RKO (cell line): ENCODE data around the gene MNS1.
"Not testable (repeated sequence)": the region's sequence is repeated elsewhere in the genome, so short reads cannot be mapped to it uniquely, and the experiment has no call there.

ENCODE experiments used
- DNase-seq: peaks from one replicate; pipeline ENCODE4 v3.0.0-alpha.2; 2016; ENCODE audit warnings: low spot score

Gene MNS1, protein sequence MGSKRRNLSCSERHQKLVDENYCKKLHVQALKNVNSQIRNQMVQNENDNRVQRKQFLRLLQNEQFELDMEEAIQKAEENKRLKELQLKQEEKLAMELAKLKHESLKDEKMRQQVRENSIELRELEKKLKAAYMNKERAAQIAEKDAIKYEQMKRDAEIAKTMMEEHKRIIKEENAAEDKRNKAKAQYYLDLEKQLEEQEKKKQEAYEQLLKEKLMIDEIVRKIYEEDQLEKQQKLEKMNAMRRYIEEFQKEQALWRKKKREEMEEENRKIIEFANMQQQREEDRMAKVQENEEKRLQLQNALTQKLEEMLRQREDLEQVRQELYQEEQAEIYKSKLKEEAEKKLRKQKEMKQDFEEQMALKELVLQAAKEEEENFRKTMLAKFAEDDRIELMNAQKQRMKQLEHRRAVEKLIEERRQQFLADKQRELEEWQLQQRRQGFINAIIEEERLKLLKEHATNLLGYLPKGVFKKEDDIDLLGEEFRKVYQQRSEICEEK

DNA sequence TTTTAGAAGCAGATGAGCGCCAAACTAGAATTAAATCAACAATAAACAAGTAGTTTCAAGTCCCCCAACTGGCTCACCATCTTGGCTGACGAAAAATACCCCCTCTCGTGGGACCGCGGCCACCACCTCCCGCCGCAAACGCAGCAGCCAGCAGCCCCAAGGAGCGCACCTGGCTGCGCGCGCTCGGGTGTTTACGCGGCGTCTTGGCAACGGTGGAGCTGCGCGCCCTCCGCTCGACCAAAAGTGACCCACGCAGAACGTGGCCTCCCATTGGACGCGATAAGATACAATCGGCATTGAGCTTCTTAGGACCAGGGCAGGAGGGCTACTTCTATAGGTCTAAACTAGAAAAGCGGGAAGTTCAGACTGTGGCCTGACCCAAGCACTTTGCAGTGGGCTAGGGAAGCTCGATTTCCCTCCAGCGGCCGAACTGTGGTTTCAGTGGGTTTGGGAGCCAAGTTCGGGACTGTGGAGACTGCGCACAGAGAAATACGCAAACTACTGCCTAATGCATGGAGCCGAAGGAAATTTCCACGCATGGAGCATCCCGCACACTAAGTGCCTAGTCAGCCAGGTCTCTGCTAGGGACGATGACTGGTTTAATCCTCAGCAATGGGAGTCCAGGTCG is at the start of gene MNS1:
MNS1 (minus strand) TSS at position 245 of the 628 bp plus-strand sequence; CDS start at position 80, 165 bp downstream.
- DNase-seq, result peak; percentile 93

DNA sequence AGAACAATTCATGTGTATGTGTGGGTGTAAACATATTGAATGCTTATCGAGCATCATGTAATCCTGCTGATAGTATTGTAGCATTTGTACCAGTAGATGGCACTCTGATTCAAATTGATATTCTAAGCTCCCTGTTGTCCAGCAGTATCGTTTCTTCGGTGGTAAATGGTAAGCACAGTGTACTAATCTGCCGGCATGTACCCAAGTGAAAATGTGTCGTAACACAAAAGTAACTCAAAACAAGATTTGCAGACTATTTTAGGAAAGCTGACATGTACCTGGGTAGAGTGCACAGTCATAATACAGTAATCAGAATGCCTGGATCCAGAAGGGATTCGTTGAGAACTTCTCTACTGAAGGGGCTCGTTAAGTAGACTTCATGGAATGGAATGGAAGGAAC is 31.7 kb upstream of the MNS1 start:
- peak; percentile 80 for DNase-seq

DNA sequence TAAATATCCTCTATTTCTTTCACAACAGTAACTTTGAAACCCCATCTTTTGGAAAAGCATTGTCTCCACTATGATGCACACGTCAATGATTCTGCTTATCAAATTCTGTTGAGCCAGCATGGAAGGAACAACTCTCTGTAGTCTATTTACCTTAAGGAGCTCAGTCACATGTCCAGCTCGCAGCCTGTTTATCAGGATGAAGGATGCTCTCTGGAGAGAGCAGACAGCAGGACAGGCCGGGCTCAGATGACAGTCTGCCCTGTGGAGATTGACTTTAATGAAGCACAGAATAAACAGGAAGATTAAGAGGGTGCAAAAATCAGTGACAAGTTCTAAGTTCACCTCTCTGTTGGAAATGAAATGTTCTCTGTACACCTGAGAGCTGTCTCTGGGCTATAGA is 30.6 kb upstream of the MNS1 start:
- DNase-seq, result no peak

DNA sequence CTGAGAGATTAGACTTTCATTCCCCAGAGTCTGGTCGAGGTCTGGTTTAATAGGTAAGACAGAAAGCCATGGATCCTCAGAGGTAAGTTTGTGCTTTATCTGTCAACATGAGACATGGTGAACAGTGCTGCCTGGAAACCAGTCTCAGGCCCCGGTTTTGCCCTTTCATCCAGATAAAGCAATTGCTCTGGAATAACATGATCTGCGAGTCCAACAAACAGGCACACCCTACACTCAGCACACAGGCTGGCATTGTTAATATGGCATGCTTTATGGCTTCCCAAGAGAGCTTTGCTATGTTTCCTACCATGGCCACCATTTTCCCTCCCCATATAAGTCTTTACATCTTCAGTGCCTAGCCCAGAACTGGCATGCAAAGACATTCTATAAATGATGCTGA is 30.1 kb upstream of the MNS1 start:
- DNase-seq, result no peak

DNA sequence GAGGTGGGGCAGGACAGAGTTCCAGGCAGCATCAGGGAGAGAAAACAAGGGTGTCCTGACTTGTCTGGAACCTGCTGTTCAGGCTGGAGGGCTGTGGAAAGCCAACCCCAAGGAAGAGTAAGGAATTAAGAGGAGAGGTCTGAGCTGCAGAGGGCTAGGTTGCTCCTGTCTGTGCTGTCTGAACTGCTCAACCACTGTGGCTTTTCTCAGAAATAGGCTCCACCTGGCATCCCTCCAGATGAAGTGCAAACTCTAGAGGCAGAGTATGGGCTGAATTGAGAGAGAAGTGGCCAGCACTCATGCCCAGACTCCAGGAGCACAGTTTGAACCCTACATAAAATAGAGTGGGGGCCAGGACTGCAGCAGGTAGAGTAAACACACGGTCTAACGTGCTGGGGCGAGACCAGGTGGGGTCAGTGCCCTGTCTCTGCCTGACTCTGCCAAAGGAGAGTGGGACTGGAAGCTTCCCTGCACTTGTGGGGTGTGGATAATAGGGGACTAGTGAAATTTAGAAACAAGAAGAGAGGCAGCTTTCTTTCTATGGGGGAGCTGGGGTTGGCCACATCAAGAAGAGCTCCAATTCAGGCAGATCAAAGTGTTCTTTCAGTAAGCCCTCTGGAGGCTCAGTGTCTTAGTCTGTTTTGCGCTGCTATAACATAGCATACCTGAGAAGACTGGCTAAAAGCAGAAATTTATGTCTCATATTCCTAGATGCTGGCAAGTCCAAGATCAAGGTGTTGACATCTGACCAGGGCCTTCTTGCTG is 28.0 kb upstream of the MNS1 start:
- DNase-seq, result no peak

DNA sequence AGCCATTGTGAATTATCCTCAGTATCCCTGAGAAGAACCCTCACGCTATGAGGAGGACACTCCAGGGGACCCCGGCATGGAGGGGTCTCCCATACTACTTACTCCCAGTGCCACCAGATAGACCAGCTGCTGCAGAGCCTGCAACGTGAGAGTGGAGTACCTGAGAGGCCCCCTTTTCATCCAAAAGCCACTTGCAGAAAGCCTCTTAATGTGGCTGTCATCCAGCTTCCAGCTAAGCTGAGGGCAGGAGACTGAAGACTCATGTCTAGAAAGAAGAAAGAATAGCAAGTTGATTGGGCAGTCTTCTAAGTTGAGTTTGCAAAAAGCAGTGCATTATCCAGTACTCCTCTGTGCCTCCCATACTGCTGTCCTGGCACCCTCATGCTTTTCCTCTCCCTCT is 27.3 kb upstream of the MNS1 start:
- DNase-seq, result no peak

DNA sequence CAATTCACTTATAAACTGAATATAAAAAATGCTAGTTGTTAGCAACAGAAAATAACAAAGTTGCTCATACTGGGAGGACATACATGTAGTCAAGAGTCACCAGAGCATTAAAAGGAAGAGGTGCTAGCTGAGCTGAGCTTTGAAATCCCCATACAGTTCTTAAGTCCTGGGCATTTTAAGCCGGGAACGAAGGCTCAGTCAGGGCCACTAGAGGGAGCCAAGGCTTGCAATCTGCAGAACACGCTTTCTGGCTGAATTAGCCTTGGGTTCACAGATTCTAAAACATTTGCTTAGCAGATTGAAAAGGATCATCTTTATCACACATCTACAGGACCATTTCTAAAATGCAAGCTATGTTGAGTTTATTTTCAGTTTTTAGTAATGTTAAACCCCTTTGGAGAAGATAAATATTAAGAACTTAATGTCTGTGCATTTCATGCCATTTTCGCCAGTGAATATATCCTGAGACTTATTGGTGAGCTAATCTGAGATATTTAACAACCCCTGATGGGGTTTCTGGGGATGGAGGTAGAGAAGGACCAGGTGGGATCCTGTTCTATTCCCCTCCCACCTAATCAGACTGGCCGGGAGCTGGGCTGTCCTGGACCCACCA is 26.3 kb upstream of the MNS1 start:
- DNase-seq, result peak; percentile 75

DNA sequence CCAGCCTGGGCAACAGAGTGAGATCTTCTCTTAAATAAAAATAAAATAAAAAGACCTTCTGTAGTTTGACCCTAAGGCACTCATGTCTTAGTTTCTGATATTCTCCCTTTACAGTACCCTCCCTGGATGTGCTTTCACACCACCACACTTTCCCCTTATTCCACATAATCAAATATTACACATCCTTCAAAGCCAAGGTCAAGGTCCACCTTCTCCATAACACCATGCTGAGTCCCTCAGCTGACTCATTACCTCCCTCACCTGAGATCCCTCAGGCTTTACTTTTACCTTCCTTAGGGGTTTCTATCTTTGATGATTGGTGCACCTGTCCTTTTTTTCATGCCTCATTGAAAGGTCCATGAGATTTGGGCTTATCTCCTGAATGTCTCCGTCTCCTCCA is 25.5 kb upstream of the MNS1 start:
- no peak for DNase-seq

DNA sequence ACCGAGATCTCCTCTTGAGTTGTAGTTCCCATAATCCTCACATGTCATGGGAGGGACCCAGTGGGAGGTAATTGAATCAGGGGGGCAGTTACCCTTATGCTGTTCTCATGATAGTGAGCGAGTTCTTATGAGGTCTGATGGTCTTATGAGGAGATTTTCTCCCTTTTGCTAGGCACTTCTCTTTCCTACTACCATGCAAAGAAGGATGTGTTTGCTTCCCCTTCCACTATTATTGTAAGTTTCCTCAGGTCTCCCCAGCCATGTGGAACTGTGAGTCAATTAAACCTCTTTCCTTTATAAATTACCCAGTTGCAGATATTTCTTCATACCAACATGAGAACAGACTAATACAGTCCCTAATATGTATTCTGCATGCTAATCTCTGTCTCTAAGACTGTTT is 21.3 kb upstream of the MNS1 start:
- DNase-seq, result not testable (repeated sequence)

DNA sequence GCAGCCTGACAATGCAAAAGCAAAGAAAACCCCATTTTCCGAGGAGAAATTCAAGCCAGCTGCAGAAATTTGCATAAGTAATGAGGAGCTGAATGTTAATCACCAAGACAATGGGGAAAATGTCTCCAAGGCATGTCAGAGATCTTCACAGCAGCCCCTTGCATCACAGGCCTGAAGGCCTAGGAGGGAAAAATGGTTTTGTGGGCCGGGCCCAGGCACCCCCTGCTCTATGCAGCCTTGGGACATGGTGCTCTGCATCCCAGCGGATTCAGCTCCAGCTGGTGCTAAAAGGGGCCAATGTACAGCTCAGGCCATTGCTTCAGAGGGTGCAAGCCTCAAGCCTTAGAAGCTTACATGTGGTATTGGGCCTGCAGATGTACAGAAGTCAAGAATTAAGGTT is 20.5 kb upstream of the MNS1 start:
- DNase-seq, result not testable (repeated sequence)

DNA sequence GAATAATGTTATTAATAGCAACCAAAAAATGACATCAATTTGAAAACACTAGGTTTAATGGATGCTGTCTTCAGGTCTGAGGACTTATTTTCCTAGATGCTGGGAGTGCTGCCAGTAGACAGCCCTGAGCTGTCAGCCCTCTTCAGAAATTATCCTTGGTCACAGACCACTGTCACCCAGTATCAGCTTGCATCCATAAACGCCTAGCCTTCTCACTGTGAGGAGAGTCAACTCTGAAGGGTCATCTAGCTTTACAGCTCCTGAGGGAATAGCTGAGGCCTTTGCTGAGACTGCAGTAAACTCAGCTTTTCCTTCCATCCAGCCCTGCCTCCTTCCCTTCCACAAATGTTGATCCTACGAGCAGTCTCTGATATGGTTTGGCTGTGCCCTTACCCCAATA is 19.4 kb upstream of the MNS1 start:
- DNase-seq, result no peak

DNA sequence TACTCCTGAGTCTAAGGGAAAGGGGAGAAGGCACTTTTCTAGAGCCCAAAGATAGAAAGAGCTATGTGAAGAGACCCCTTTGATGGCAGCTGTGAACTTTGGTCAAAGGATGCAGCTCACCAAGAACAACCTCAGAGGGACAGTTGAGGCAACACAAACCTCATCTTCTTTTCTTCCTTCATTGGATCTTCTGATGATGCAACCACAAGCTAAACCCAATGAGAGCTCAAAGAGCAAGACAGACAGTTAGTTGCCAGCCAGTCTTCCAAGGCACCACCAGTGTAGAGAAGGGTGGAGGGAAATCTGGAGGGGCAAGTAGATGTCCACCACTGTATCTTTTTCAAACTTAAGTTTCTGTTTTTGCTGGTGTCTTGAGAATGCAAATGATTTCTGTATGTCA is 10.4 kb upstream of the MNS1 start:
- DNase-seq, result no peak

DNA sequence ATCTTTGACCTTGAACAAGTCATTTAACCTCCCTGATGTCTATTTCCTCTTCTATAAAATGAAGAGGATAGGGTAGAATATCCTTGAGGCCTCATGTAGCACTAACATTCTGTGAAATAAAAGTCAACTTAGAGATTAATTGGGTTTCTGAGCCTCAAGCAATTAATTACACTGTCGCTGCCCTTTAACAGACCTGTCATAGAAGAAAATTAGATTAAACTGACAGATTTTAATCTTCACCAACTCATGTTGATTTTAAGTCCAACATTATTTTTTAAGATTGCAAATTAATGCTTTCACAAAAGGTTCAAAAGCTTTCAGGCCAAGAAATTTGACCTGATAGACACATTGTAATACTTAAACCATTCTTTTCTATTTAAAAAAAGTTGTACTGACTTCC is 8.1 kb upstream of the MNS1 start:
- no peak for DNase-seq

DNA sequence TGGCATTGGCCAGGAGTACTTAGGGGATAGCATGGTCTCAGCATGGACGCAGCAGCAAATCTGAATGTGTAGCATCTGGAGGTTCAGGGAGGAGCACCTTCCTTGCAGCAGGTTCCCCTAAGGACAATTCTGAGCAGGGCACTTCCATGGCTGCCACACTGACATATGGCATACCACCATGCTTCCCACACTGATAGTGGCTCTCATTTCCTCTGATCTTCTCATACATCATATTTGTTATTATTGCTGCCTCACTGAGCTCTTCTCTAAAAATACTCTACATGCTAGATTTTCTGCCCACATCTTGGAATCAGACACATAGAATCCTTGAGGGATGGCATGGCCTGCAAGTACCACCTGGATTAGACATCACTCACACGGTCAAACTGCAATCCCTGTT is 7.3 kb upstream of the MNS1 start:
- DNase-seq, result no peak

DNA sequence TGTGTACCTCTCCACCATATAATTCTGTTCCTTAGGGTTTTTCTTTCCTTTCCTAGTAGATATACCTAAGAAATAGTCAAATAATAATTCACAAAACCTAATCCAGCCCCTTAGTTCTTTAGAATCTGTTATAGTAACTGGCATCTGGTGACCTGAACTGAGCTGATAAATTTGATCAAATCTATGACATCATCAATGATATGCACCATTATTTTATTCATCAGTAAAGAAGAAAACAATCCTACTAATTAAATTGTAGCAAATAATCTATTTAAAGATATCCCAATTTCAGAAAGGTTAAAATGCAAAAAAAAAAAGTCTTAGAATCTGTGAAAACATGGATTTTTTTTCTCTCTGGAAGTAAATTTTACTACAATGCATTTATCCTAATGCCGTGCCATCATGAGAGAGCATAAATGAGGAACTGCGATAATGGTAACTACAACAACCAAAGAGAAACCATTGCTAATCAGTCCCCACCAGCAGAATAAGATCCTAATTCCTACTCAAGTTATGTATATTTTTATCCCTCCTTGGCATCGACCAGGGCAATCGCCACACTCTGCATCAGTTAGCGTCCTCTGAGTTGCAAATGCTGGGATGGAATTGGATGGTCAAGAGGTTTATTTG is 6.6 kb upstream of the MNS1 start:
- DNase-seq, result no peak

DNA sequence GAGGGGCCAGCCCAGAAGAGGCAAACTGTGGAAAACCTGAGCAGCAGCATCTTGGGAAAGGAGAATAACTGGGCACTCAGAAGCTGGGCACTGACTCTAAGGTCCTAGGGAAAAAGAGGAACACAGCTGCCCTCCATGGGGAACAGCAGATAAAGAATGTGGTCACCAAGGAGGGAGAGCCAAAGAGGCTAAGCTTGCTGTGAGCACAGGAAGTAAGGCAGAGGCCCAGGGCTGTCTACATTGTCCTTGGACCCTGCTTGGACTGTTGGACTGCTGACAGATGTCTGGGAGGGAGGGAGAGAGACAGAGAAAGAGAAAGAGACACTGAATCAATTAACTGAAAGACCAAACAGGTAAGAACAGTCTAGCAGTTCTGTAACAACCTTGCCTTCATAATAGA is 4.5 kb upstream of the MNS1 start:
- no peak for DNase-seq

DNA sequence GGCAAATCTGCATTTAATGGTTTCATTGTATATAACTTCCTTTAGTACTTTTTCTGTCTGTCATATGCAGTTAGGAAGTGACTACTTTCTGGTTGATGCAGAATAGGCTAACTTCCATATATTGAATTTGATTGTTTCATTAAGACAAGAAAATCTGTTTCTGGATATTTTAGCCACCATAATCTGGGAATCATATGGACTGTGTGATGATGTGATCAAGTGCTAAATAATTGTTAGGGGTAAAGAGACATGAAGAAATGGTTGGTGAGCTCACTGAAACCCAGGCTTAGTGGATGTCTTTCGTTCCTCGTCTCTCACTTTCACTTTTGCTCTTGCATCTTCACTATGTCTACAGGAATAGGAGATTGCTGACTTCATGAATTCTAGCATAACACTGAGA is 3.5 kb upstream of the MNS1 start:
- DNase-seq, result peak; percentile 17

DNA sequence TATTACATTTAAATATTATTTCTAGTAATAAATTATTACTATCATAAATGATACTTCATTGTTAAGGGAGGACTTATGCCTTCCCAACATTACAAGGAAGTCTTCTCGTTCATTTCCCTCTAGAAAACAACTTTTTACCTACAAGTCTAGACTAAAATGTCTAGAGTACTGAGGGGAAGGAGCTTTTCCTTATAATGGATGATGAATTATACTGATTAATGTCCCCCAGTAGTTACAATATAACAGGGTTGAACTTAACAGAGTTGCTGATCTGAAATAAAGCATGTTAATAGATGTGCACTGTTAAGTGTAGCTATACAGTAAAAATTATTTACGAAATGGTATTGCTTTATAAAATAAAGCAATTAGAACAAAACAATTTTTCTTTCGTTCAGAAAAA is 2.7 kb upstream of the MNS1 start:
- no peak for DNase-seq

DNA sequence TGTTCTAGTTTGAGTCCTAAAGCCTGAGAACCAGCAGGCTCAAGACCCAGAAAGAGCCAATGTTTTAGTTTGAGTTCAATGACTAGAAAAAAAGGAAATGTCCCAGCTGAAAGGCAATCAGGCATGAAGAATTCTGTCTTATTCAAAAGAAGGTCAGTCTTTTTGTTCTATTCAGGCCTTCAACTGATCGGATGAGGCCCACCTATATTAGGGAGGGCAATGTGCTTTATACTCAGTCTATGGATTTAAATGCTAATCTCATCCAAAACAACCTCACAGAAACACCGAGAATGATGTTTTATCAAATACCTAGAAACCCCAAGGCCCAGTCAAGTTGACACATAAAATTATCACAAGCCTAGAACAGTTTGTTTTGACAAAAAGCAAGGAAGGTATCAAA is 4.0 kb downstream of the MNS1 start:
- no peak for DNase-seq

DNA sequence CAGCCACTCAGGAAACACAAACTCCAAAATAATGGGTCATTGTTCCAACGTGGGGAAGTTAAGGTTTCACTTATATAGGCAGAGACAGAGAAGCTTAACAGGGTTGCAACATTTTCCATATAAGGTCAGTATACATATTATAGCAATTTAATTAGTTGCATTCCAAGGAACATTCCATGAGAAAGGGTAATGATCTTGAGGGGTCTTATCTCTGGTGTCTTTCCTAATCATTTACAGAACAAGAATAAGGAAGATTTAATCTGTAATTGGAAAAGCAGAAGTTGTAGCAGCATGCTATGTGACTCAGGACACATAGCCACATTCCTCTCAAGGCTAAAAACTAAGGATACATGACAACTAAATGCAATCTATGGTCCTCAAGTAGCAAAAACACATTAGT is 4.9 kb downstream of the MNS1 start:
- no peak for DNase-seq

DNA sequence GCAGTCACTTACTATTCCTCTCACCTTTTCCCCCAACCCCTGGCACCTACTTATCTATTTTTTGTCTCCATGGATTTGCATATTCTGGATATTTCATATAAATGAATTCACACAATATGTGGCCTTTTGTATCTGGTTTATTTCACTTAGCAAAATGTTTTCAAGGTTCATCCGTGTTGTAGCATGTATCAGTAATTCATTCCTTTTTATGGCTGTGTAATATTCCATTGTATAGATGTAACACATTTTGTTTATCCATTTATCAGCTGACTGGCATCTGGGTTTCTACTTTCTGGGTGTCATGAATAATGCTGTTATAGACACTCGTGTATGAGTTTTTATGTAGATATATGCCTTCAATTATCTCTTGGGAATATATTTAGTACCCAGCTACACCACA is 5.8 kb downstream of the MNS1 start:
- no peak for DNase-seq

DNA sequence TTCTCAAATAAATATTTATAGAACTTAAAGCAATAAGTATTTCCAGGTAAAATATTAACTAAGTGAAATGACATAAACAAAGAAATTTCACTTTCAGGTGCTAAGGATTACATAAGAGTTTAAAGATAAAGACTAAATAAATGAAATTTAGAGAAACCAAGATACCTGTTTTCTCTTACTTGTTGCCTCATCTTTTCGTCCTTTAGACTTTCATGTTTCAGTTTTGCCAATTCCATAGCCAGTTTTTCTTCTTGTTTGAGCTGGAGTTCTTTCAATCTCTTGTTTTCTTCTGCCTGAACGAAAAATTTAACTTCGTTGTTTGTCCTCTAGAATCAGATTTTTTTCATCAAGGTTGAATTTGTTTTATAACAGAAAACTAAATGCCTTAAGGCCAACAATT is 8.7 kb downstream of the MNS1 start:
- no peak for DNase-seq
